Measurements from ENCODE around the gene NPHP4.

GRCh38 chr1:5939271-5940170 is 52.7 kb downstream of the NPHP4 start:
- TF ChIP-seq EZH2 (IDR thresholded peaks at IDR 0.05) (no peak), POLR2AphosphoS5 (IDR thresholded peaks at IDR 0.05; ENCODE audit: borderline replicate concordance, low read depth, low read length) (no peak), FOXP2 (optimal IDR thresholded peaks at IDR 0.05; ENCODE audit: control extremely low read depth, extremely low read length, insufficient read depth) (no peak)

All from SK-N-MC (cell line).